SH-SY5Y (cell line): ENCODE results near the gene CBY3.

Experiments
- GATA2 ChIP-seq: IDR thresholded peaks from 2 replicates; pipeline ENCODE4 v1.6.1; 2011; ENCODE audit warnings: mild to moderate bottlenecking, low read depth, low read length
- GATA3 ChIP-seq: IDR thresholded peaks from 2 replicates; pipeline ENCODE4 v1.6.1; 2011; ENCODE audit warnings: low read depth, mild to moderate bottlenecking, low read length, moderate library complexity

GRCh38 chr5:179648410-179648809 is 32.4 kb downstream of the CBY3 start:
- TF ChIP-seq GATA2, result no peak
- TF ChIP-seq GATA3, result no peak
